ENCODE data around the gene FAIM. TPM values are rescaled to one million over a fixed set of nuclear protein-coding genes. Genes with fewer than 3 reads are reported as not detected.

Gene FAIM
- total and polyA plus RNA-seq, 2 experiments from 2014 or later, result 12.0 to 29.7 TPM

DNA sequence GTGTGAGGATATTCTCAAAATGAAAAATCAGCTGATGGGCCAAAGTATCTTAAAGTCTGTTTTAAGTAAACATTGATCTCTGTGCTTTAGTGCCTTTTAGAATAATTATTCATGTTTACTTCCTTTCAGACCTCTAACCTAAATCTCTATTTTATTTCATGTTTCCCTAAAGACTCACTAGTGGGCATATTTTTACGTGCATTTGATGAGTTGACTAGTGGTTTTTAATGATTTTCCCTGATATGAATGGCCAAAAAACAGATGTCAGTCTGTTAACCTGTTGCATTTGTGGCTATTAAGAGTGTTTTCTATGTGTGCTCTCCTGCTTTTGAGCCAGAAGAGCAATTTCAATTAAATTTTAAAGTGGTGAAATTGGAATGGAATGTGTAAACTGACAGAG is 6.9 kb downstream of the FAIM start (continued):
- TF ChIP-seq, protein P1, sequence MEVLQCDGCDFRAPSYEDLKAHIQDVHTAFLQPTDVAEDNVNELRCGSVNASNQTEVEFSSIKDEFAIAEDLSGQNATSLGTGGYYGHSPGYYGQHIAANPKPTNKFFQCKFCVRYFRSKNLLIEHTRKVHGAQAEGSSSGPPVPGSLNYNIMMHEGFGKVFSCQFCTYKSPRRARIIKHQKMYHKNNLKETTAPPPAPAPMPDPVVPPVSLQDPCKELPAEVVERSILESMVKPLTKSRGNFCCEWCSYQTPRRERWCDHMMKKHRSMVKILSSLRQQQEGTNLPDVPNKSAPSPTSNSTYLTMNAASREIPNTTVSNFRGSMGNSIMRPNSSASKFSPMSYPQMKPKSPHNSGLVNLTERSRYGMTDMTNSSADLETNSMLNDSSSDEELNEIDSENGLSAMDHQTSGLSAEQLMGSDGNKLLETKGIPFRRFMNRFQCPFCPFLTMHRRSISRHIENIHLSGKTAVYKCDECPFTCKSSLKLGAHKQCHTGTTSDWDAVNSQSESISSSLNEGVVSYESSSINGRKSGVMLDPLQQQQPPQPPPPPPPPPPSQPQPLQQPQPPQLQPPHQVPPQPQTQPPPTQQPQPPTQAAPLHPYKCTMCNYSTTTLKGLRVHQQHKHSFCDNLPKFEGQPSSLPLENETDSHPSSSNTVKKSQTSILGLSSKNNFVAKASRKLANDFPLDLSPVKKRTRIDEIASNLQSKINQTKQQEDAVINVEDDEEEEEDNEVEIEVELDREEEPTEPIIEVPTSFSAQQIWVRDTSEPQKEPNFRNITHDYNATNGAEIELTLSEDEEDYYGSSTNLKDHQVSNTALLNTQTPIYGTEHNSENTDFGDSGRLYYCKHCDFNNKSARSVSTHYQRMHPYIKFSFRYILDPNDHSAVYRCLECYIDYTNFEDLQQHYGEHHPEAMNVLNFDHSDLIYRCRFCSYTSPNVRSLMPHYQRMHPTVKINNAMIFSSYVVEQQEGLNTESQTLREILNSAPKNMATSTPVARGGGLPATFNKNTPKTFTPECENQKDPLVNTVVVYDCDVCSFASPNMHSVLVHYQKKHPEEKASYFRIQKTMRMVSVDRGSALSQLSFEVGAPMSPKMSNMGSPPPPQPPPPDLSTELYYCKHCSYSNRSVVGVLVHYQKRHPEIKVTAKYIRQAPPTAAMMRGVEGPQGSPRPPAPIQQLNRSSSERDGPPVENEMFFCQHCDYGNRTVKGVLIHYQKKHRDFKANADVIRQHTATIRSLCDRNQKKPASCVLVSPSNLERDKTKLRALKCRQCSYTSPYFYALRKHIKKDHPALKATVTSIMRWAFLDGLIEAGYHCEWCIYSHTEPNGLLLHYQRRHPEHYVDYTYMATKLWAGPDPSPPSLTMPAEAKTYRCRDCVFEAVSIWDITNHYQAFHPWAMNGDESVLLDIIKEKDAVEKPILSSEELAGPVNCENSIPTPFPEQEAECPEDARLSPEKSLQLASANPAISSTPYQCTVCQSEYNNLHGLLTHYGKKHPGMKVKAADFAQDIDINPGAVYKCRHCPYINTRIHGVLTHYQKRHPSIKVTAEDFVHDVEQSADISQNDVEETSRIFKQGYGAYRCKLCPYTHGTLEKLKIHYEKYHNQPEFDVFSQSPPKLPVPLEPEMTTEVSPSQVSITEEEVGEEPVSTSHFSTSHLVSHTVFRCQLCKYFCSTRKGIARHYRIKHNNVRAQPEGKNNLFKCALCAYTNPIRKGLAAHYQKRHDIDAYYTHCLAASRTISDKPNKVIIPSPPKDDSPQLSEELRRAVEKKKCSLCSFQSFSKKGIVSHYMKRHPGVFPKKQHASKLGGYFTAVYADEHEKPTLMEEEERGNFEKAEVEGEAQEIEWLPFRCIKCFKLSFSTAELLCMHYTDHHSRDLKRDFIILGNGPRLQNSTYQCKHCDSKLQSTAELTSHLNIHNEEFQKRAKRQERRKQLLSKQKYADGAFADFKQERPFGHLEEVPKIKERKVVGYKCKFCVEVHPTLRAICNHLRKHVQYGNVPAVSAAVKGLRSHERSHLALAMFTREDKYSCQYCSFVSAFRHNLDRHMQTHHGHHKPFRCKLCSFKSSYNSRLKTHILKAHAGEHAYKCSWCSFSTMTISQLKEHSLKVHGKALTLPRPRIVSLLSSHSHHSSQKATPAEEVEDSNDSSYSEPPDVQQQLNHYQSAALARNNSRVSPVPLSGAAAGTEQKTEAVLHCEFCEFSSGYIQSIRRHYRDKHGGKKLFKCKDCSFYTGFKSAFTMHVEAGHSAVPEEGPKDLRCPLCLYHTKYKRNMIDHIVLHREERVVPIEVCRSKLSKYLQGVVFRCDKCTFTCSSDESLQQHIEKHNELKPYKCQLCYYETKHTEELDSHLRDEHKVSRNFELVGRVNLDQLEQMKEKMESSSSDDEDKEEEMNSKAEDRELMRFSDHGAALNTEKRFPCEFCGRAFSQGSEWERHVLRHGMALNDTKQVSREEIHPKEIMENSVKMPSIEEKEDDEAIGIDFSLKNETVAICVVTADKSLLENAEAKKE (CRISPR knock-in tag; IDR thresholded peaks at IDR 0.05), result no peak
- TF ChIP-seq, protein P2, sequence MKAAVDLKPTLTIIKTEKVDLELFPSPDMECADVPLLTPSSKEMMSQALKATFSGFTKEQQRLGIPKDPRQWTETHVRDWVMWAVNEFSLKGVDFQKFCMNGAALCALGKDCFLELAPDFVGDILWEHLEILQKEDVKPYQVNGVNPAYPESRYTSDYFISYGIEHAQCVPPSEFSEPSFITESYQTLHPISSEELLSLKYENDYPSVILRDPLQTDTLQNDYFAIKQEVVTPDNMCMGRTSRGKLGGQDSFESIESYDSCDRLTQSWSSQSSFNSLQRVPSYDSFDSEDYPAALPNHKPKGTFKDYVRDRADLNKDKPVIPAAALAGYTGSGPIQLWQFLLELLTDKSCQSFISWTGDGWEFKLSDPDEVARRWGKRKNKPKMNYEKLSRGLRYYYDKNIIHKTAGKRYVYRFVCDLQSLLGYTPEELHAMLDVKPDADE (IDR thresholded peaks at IDR 0.05), result no peak
- TF ChIP-seq POLR2AphosphoS5 (IDR thresholded peaks at IDR 0.05; ENCODE audit: low read depth), result no peak

DNA sequence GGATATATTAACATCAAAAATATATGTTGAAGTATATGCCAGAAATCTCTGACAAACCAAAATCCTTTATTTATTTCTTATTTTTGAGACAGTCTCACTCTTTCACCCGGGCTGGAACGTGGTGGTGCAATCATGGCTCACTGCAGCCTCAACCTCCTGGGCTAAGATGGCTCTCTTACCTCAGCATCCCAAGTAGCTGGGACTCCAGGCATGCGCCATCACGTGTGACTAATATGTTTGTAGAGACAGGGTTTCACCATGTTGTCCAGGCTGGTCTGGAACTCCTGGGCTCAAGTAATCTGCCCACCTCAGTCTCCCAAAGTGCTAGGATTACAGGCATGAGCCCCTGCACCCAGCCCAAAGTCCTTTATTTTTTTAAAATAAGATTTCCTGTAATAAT is 11.9 kb downstream of the FAIM start:
- no peak overlapping the region for H3K27ac ChIP-seq (ENCODE audit: low read depth)
- H3K4me3 ChIP-seq, result no peak overlapping the region
- Mint-ChIP-seq H3K36me3 (ENCODE audit: low read depth) (no peaks in the 10 kb centered on the region), H3K9me3 (no peaks in the 10 kb centered on the region), H3K27me3 (ENCODE audit: insufficient read depth, low read depth, poor library complexity) (peaks cover 2% of the 10 kb centered on the region), H3K4me3 (no peak overlapping the region), H3K27ac (no peak overlapping the region), H3K4me1 (no peaks in the 10 kb centered on the region)
- DNase-seq (ENCODE audit: low spot score), result no peak
- no peaks in the 10 kb centered on the region for H3K27me3 ChIP-seq (ENCODE audit: insufficient read depth)
- no peaks in the 10 kb centered on the region for H3F3A ChIP-seq (replicated peaks; ENCODE audit: low read depth)
- H3K4me2 ChIP-seq, result no peak overlapping the region
- no peaks in the 10 kb centered on the region for H3K9me2 ChIP-seq (ENCODE audit: insufficient read depth)
- H2AFZ ChIP-seq, result no peak overlapping the region
- no peaks in the 10 kb centered on the region for H3K36me3 ChIP-seq (ENCODE audit: insufficient read depth)
- H4K20me1 ChIP-seq (replicated peaks; ENCODE audit: insufficient read depth), result no peaks in the 10 kb centered on the region; the same call in 1 of the 2 replicates
- H3K79me2 ChIP-seq (replicated peaks; ENCODE audit: insufficient read depth), result no peaks in the 10 kb centered on the region
- H3K4me1 ChIP-seq (ENCODE audit: insufficient read depth), result no peaks in the 10 kb centered on the region
- no peak for ATAC-seq
- no peak for TF ChIP-seq STAT1 (IDR thresholded peaks at IDR 0.05; ENCODE audit: unreplicated experiment)
- no peak for TF ChIP-seq ZNF114 (CRISPR knock-in tag; IDR thresholded peaks at IDR 0.05)
- no peak for TF ChIP-seq EZH2 (IDR thresholded peaks at IDR 0.05; ENCODE audit: low read depth, unreplicated experiment)
- TF ChIP-seq, protein P3, sequence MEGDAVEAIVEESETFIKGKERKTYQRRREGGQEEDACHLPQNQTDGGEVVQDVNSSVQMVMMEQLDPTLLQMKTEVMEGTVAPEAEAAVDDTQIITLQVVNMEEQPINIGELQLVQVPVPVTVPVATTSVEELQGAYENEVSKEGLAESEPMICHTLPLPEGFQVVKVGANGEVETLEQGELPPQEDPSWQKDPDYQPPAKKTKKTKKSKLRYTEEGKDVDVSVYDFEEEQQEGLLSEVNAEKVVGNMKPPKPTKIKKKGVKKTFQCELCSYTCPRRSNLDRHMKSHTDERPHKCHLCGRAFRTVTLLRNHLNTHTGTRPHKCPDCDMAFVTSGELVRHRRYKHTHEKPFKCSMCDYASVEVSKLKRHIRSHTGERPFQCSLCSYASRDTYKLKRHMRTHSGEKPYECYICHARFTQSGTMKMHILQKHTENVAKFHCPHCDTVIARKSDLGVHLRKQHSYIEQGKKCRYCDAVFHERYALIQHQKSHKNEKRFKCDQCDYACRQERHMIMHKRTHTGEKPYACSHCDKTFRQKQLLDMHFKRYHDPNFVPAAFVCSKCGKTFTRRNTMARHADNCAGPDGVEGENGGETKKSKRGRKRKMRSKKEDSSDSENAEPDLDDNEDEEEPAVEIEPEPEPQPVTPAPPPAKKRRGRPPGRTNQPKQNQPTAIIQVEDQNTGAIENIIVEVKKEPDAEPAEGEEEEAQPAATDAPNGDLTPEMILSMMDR (conservative IDR thresholded peaks at IDR 0.05; ENCODE audit: low read depth in 2 of 2), result no peak
- no peak for TF ChIP-seq CREB1 (CRISPR knock-in tag; IDR thresholded peaks at IDR 0.05; ENCODE audit: low read depth)
- no peak for TF ChIP-seq NANOG (IDR thresholded peaks at IDR 0.05; ENCODE audit: borderline replicate concordance)
- TF ChIP-seq, protein P4, sequence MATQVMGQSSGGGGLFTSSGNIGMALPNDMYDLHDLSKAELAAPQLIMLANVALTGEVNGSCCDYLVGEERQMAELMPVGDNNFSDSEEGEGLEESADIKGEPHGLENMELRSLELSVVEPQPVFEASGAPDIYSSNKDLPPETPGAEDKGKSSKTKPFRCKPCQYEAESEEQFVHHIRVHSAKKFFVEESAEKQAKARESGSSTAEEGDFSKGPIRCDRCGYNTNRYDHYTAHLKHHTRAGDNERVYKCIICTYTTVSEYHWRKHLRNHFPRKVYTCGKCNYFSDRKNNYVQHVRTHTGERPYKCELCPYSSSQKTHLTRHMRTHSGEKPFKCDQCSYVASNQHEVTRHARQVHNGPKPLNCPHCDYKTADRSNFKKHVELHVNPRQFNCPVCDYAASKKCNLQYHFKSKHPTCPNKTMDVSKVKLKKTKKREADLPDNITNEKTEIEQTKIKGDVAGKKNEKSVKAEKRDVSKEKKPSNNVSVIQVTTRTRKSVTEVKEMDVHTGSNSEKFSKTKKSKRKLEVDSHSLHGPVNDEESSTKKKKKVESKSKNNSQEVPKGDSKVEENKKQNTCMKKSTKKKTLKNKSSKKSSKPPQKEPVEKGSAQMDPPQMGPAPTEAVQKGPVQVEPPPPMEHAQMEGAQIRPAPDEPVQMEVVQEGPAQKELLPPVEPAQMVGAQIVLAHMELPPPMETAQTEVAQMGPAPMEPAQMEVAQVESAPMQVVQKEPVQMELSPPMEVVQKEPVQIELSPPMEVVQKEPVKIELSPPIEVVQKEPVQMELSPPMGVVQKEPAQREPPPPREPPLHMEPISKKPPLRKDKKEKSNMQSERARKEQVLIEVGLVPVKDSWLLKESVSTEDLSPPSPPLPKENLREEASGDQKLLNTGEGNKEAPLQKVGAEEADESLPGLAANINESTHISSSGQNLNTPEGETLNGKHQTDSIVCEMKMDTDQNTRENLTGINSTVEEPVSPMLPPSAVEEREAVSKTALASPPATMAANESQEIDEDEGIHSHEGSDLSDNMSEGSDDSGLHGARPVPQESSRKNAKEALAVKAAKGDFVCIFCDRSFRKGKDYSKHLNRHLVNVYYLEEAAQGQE (IDR thresholded peaks at IDR 0.05; ENCODE audit: unreplicated experiment), result no peak
- no peak for TF ChIP-seq EZH2phosphoT487 (IDR thresholded peaks at IDR 0.05; ENCODE audit: unreplicated experiment)
- TF ChIP-seq JUNB (IDR thresholded peaks at IDR 0.05; ENCODE audit: unreplicated experiment), result no peak
- no peak for TF ChIP-seq ZNF331 (CRISPR knock-in tag; IDR thresholded peaks at IDR 0.05; ENCODE audit: low read depth)

Data from GM23338 (cell line).